Thyroid gland (tissue), 4 donors: ENCODE measurements around the gene ZNF775. TPM values are rescaled to one million over a fixed set of nuclear protein-coding genes. Genes with fewer than 3 reads are reported as not detected.

ENCODE experiments used
- DNase-seq, 2 donors: peaks; one replicate each; pipeline ENCODE4 v3.0.0-alpha.2; 2019
- H3K27ac ChIP-seq, 3 donors: fragments of 200-600 bp; sonication (generic); 1 replicate in 2 of 3; 2 replicates in 1 of 3; pipeline ENCODE4 v1.5.1; 2016 to 2019; ENCODE audit warnings: mild to moderate bottlenecking in 1 of 3, moderate library complexity in 1 of 3
- H3K27me3 ChIP-seq: fragments of 200-600 bp; sonication (generic); one replicate; pipeline ENCODE4 v1.5.1; 2019
- H3K36me3 ChIP-seq, 2 donors: fragments of 200-600 bp; sonication (generic); one replicate each; pipeline ENCODE4 v1.5.1; 2016 to 2019
- H3K4me1 ChIP-seq, 2 donors: fragments of 200-600 bp; sonication (generic); one replicate each; pipeline ENCODE4 v1.5.1; 2017 to 2019
- H3K4me3 ChIP-seq, 3 donors: fragments of 200-600 bp; sonication (generic); replicated peaks in 1 of 3; 1 replicate in 2 of 3; 2 replicates in 1 of 3; pipeline ENCODE4 v1.5.1; 2016; ENCODE audit warnings: mild to moderate bottlenecking in 1 of 3
- H3K9me3 ChIP-seq: fragments of 200-600 bp; sonication (generic); one replicate; pipeline ENCODE4 v1.5.1; 2017
- POLR2A ChIP-seq, 2 donors: fragments of 450-650 bp; IDR thresholded peaks; one replicate each; pipeline ENCODE4 v1.6.1; 2017; ENCODE audit warnings: antibody characterized with exemption in 2 of 2, mild to moderate bottlenecking in 2 of 2, moderate library complexity in 1 of 2
- WGBS, 2 donors: methylation state at CpG; one replicate each; pipeline ENCODE4 v1.1.5; 2017; 5-methylcytosine and 5-hydroxymethylcytosine counted together
- intact Hi-C: fragments of 100-400 bp; cut with DNase I; formaldehyde crosslinking; loops from one replicate; pipeline ENCODE4 v1.15.1; 2023
- total RNA-seq, 4 donors: library from RNA; depleted of rRNA; stranded (reverse); fragments of >200 nt; gene quantifications; one replicate each; pipeline ENCODE4 v1.2.3, GENCODE V29; 2016
- TF ChIP-seq, protein P1 (sequence below), 6 experiments: fragments of 200-600 bp in 3 of 6; fragments of 450-650 bp in 3 of 6; sonication (generic) in 3 of 6; IDR thresholded peaks; one replicate each; pipeline ENCODE4 v1.5.1; 2016 to 2019; ENCODE audit warnings: antibody characterized with exemption in 6 of 6, mild to moderate bottlenecking in 2 of 6, inconsistent platforms in 1 of 6, moderate library complexity in 1 of 6

Gene ZNF775
- total RNA-seq, 4 donors from 2014 or later = 4.3 to 7.5 (median 6.3) TPM

DNA sequence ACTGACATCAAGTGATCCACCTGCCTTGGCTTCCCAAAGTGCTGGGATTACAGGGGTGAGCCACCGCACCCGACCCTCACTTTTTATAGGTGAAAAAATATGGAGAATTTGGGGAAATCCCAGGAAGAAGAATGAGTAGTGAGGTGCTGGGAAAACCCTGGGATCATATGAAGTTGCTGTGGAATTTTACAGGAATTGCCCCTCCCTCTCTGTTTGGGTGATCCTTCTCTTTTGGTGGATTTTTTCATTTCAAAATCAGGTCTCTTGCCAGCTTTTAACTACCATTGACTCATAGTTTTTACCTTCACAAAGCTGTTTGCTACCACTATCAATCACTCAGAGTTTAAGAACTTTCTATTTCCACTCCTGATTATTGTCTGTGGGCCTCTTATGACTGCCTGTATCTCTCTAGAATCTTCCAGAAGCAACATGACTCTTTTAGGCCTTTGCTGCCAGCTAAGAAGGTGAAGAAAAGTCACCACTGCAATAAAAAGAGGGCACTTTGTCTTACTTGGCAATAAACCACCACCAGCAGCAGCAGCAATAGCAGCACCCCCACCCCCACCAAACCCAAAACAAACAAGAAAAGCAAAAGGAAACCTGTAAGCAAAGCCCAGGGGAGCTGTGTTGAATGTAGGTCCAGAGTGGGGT is 67.3 kb downstream of the ZNF775 start:
- intact Hi-C loops = no loop called here
- H3K4me3 ChIP-seq = no peak overlapping the region
- H3K36me3 ChIP-seq = no peaks in the 10 kb centered on the region
- peak; percentile 15 to 30 for DNase-seq
- 91 to 94% methylated on average over 2 of the region's 2 CpGs for WGBS, 2 donors
- H3K4me1 ChIP-seq = peaks cover 14 to 24% of the 10 kb centered on the region in 2 donors
- H3K27ac ChIP-seq = peak overlapping the region; percentile 32 to 57 (median 53)
- no peak for TF ChIP-seq POLR2A (IDR thresholded peaks at IDR 0.05)
- TF ChIP-seq, protein P1, sequence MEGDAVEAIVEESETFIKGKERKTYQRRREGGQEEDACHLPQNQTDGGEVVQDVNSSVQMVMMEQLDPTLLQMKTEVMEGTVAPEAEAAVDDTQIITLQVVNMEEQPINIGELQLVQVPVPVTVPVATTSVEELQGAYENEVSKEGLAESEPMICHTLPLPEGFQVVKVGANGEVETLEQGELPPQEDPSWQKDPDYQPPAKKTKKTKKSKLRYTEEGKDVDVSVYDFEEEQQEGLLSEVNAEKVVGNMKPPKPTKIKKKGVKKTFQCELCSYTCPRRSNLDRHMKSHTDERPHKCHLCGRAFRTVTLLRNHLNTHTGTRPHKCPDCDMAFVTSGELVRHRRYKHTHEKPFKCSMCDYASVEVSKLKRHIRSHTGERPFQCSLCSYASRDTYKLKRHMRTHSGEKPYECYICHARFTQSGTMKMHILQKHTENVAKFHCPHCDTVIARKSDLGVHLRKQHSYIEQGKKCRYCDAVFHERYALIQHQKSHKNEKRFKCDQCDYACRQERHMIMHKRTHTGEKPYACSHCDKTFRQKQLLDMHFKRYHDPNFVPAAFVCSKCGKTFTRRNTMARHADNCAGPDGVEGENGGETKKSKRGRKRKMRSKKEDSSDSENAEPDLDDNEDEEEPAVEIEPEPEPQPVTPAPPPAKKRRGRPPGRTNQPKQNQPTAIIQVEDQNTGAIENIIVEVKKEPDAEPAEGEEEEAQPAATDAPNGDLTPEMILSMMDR (IDR thresholded peaks at IDR 0.05) = no peak
- no peaks in the 10 kb centered on the region for H3K9me3 ChIP-seq
- no peaks in the 10 kb centered on the region for H3K27me3 ChIP-seq

Other genes starting within 250 kb of the ZNF775 start
- gene LRRC61, start 56.0 kb upstream of the ZNF775 start, total RNA-seq = 10 to 100 TPM in 3 of 4 donors, 1 to 10 TPM in 1; 9.9 to 46.1 (median 37.9) TPM
- gene ACTR3C, start 55.8 kb upstream of the ZNF775 start, total RNA-seq = 10 to 100 TPM; 11.7 to 34.8 (median 23.0) TPM
- 100 to 1,000 TPM in 1 of 4 donors, 10 to 100 TPM in 3; 22.2 to 137 (median 54.8) TPM for gene RARRES2, start 37.7 kb upstream of the ZNF775 start, total RNA-seq
- gene REPIN1, start 10.5 kb upstream of the ZNF775 start, total RNA-seq = 100 to 1,000 TPM in 3 of 4 donors, 10 to 100 TPM in 1; 71.9 to 144 (median 123) TPM
- 10 to 100 TPM in 3 of 4 donors, 1 to 10 TPM in 1; 7.5 to 34.5 (median 20.0) TPM for gene GIMAP8, start 71.3 kb downstream of the ZNF775 start, total RNA-seq
- gene GIMAP7, start 135.5 kb downstream of the ZNF775 start, total RNA-seq = 10 to 100 TPM; 12.4 to 35.2 (median 24.0) TPM
- 10 to 100 TPM; 22.1 to 78.6 (median 41.3) TPM for gene GIMAP4, start 188.1 kb downstream of the ZNF775 start, total RNA-seq